ENCODE measurements around the gene HIBCH. TPM values are rescaled to one million over a fixed set of nuclear protein-coding genes. Genes with fewer than 3 reads are reported as not detected.

Gene HIBCH
- total and polyA plus RNA-seq, 2 of the 13 experiments (the other 11 are each of a cell fraction or from before 2014, with no cell fraction given) = 18.8 to 49.5 TPM

DNA sequence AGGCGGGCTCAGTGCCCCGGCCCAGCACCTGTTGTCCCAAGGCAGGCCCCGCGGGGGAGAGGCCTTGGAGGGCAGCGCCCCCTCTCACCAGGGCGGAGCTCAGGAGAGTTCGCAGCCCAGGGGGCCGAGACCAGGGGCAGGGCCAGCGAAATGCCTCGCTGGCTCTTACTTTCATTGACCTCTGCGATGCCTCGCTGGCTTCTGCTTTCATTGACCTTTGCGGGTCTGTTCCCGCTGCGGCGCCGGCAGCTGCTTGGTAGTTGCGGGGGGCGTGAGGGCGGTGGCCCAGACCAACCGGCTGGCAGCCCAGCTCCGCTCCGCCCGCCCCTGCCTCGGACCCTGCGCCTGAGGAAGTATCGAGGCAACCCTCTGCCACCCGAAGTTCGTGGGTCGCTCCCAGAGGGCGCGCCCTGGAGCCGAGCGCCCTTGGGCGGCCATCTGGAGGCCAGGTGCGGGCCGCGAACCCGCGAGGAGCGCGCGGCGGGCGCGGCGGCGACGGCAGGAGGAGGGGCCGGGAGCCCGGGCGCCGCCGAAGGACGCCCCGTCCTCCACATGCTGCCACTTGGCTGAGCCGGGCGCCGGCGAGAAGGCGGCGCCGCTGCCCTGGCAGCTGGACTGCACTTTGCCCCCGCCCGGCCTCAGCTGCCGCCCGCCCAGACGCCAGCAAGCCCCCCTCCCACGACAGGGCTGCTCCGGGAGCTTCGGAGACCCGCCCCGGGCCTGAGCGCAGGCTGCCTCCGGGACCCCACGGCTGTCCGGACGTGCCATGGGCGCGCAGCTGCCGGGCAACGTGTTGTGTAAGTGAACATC is 139.1 kb downstream of the HIBCH start (continued):
- no peak for TF ChIP-seq HMGA1 (CRISPR knock-in tag; conservative IDR thresholded peaks at IDR 0.05)
- no peak for TF ChIP-seq CBX2 (IDR thresholded peaks at IDR 0.05; ENCODE audit: low read depth, low read length)
- no peak for TF ChIP-seq CBX2 (CRISPR knock-in tag; IDR thresholded peaks at IDR 0.05; ENCODE audit: low read depth)
- peak; percentile 43; the same call in 1 of the 2 replicates for TF ChIP-seq GATAD1 (CRISPR knock-in tag; IDR thresholded peaks at IDR 0.05)
- TF ChIP-seq ZNF354B (CRISPR knock-in tag; IDR thresholded peaks at IDR 0.05) = no peak
- TF ChIP-seq NKX3-1 (CRISPR knock-in tag; IDR thresholded peaks at IDR 0.05) = peak; percentile 66
- 0 out of 2 replicates have a peak, but pooled peaks have one; percentile 14 for TF ChIP-seq ARNT2 (CRISPR knock-in tag; IDR thresholded peaks at IDR 0.05; ENCODE audit: low read depth)
- peak; percentile 58 for TF ChIP-seq MED1 (CRISPR knock-in tag; IDR thresholded peaks at IDR 0.05)
- TF ChIP-seq HDAC1 (CRISPR knock-in tag; IDR thresholded peaks at IDR 0.05) = peak; percentile 41; the same call in 1 of the 2 replicates
- TF ChIP-seq, protein P1, sequence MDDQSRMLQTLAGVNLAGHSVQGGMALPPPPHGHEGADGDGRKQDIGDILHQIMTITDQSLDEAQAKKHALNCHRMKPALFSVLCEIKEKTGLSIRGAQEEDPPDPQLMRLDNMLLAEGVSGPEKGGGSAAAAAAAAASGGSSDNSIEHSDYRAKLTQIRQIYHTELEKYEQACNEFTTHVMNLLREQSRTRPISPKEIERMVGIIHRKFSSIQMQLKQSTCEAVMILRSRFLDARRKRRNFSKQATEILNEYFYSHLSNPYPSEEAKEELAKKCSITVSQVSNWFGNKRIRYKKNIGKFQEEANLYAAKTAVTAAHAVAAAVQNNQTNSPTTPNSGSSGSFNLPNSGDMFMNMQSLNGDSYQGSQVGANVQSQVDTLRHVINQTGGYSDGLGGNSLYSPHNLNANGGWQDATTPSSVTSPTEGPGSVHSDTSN (CRISPR knock-in tag; IDR thresholded peaks at IDR 0.05; ENCODE audit: borderline replicate concordance) = no peak; the same call in 1 of the 2 replicates
- TF ChIP-seq SAP130 (CRISPR knock-in tag; IDR thresholded peaks at IDR 0.05; ENCODE audit: low read depth) = peak; percentile 59
- peak; percentile 93 for TF ChIP-seq KDM2A (CRISPR knock-in tag; IDR thresholded peaks at IDR 0.05; ENCODE audit: borderline replicate concordance, low read depth)
- TF ChIP-seq, protein P2, sequence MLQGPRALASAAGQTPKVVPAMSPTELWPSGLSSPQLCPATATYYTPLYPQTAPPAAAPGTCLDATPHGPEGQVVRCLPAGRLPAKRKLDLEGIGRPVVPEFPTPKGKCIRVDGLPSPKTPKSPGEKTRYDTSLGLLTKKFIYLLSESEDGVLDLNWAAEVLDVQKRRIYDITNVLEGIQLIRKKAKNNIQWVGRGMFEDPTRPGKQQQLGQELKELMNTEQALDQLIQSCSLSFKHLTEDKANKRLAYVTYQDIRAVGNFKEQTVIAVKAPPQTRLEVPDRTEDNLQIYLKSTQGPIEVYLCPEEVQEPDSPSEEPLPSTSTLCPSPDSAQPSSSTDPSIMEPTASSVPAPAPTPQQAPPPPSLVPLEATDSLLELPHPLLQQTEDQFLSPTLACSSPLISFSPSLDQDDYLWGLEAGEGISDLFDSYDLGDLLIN (CRISPR knock-in tag; IDR thresholded peaks at IDR 0.05; ENCODE audit: borderline replicate concordance) = no peak
- TF ChIP-seq ZNF605 (CRISPR knock-in tag; IDR thresholded peaks at IDR 0.05) = 0 out of 2 replicates have a peak, but pooled peaks have one; percentile 57
- no peak; the same call in 1 of the 2 replicates for TF ChIP-seq NCOA2 (CRISPR knock-in tag; IDR thresholded peaks at IDR 0.05)
- peak; percentile 74; the same call in 1 of the 2 replicates for TF ChIP-seq ZFAT (CRISPR knock-in tag; conservative IDR thresholded peaks at IDR 0.05)
- TF ChIP-seq NFKB2 (CRISPR knock-in tag; IDR thresholded peaks at IDR 0.05; ENCODE audit: borderline replicate concordance) = peak; percentile 84; the same call in 1 of the 2 replicates
- TF ChIP-seq ATAD3A (CRISPR knock-in tag; IDR thresholded peaks at IDR 0.05) = no peak
- TF ChIP-seq NCOA1 (CRISPR knock-in tag; IDR thresholded peaks at IDR 0.05) = no peak
- TF ChIP-seq ZFP36L1 (CRISPR knock-in tag; IDR thresholded peaks at IDR 0.05) = peak; percentile 2; the same call in 1 of the 2 replicates
- no peak for TF ChIP-seq PCBP2 (optimal IDR thresholded peaks at IDR 0.05; ENCODE audit: low read depth, low read length, poor library complexity, severe bottlenecking)
- peak; percentile 13; the same call in 1 of the 2 replicates for TF ChIP-seq HIVEP1 (CRISPR knock-in tag; IDR thresholded peaks at IDR 0.05)
- no peak for TF ChIP-seq AKAP8 (CRISPR knock-in tag; IDR thresholded peaks at IDR 0.05)
- no peak for TF ChIP-seq CREB1 (IDR thresholded peaks at IDR 0.05)
- TF ChIP-seq CREB1 (CRISPR knock-in tag; IDR thresholded peaks at IDR 0.05) = no peak
- no peak for TF ChIP-seq ZNF17 (CRISPR knock-in tag; IDR thresholded peaks at IDR 0.05)
- TF ChIP-seq, protein P3, sequence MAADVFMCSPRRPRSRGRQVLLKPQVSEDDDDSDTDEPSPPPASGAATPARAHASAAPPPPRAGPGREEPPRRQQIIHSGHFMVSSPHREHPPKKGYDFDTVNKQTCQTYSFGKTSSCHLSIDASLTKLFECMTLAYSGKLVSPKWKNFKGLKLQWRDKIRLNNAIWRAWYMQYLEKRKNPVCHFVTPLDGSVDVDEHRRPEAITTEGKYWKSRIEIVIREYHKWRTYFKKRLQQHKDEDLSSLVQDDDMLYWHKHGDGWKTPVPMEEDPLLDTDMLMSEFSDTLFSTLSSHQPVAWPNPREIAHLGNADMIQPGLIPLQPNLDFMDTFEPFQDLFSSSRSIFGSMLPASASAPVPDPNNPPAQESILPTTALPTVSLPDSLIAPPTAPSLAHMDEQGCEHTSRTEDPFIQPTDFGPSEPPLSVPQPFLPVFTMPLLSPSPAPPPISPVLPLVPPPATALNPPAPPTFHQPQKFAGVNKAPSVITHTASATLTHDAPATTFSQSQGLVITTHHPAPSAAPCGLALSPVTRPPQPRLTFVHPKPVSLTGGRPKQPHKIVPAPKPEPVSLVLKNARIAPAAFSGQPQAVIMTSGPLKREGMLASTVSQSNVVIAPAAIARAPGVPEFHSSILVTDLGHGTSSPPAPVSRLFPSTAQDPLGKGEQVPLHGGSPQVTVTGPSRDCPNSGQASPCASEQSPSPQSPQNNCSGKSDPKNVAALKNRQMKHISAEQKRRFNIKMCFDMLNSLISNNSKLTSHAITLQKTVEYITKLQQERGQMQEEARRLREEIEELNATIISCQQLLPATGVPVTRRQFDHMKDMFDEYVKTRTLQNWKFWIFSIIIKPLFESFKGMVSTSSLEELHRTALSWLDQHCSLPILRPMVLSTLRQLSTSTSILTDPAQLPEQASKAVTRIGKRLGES (CRISPR knock-in tag; IDR thresholded peaks at IDR 0.05; ENCODE audit: borderline replicate concordance) = no peak
